ENCODE data around the gene RGS9BP. TPM values are rescaled to one million over a fixed set of nuclear protein-coding genes. Genes with fewer than 3 reads are reported as not detected.
"Not testable (repeated sequence)": the region's sequence is repeated elsewhere in the genome, so short reads cannot be mapped to it uniquely, and the experiment has no call there.

RGS9BP gene
- total RNA-seq, 1 donor from 2014 or later = 0.18 TPM

- Histone ChIP-seq H3K36me3 (ENCODE audit: insufficient read depth, low read length) (no peaks in the 10 kb centered on the region), H3K9ac (ENCODE audit: low read length) (no peak overlapping the region), H3K4me3 (ENCODE audit: insufficient read depth, low read depth, low read length) (no peak overlapping the region), H3K4me2 (ENCODE audit: low read length) (no peak overlapping the region), H4K20me1 (ENCODE audit: insufficient read depth, low read length) (peaks cover 30% of the 10 kb centered on the region), H3K4me1 (ENCODE audit: insufficient read depth, low read length) (peaks cover 2% of the 10 kb centered on the region), H3K27me3 (ENCODE audit: insufficient read depth, low read length) (no peaks in the 10 kb centered on the region), H2AFZ (ENCODE audit: low read depth, low read length) (no peak overlapping the region), H3K27ac (ENCODE audit: low read depth, low read length) (no peak overlapping the region), H3K9me3 (ENCODE audit: insufficient read depth, low read depth, low read length) (no peaks in the 10 kb centered on the region), H3K79me2 (ENCODE audit: insufficient read depth, low read length) (peaks cover 3% of the 10 kb centered on the region)
- Mint-ChIP-seq H3K9me3 (ENCODE audit: unreplicated experiment) (no peaks in the 10 kb centered on the region), H3K36me3 (ENCODE audit: low read depth, unreplicated experiment) (peaks cover 5% of the 10 kb centered on the region), H3K27ac (ENCODE audit: unreplicated experiment) (no peak overlapping the region), H3K4me3 (ENCODE audit: unreplicated experiment) (no peak overlapping the region), H3K27me3 (ENCODE audit: low read depth, unreplicated experiment) (no peaks in the 10 kb centered on the region), H3K4me1 (ENCODE audit: low read depth, unreplicated experiment) (no peaks in the 10 kb centered on the region)
- TF ChIP-seq CTCF (IDR thresholded peaks at IDR 0.05; ENCODE audit: insufficient read depth, low read depth, low read length) = no peak
- no peak for TF ChIP-seq EZH2 (IDR thresholded peaks at IDR 0.05; ENCODE audit: insufficient read depth, low read length)
- no peak for DNase-seq (ENCODE audit: low read depth)
- FAIRE-seq = no peak
Observed at GRCh38 chr19:32653599-32653915, 22.1 kb upstream of the RGS9BP start.

GRCh38 chr19:32656379-32656778, 19.3 kb upstream of the RGS9BP start:
- not testable (repeated sequence) for H3K9me3 Mint-ChIP-seq (ENCODE audit: unreplicated experiment); H3K27ac ChIP-seq (ENCODE audit: low read depth, low read length); H3K27me3 ChIP-seq (ENCODE audit: insufficient read depth, low read length); H3K4me1 Mint-ChIP-seq (ENCODE audit: low read depth, unreplicated experiment); H3K9ac ChIP-seq (ENCODE audit: low read length); H3K36me3 Mint-ChIP-seq (ENCODE audit: low read depth, unreplicated experiment); H3K4me3 ChIP-seq (ENCODE audit: insufficient read depth, low read depth, low read length); H3K4me3 Mint-ChIP-seq (ENCODE audit: unreplicated experiment); H3K27ac Mint-ChIP-seq (ENCODE audit: unreplicated experiment); DNase-seq (ENCODE audit: low read depth); H3K36me3 ChIP-seq (ENCODE audit: insufficient read depth, low read length); H2AFZ ChIP-seq (ENCODE audit: low read depth, low read length); H3K4me2 ChIP-seq (ENCODE audit: low read length); H3K27me3 Mint-ChIP-seq (ENCODE audit: low read depth, unreplicated experiment); H3K4me1 ChIP-seq (ENCODE audit: insufficient read depth, low read length); FAIRE-seq; H3K9me3 ChIP-seq (ENCODE audit: insufficient read depth, low read depth, low read length)
- peaks cover 47% of the 10 kb centered on the region for H4K20me1 ChIP-seq (ENCODE audit: insufficient read depth, low read length)
- H3K79me2 ChIP-seq (ENCODE audit: insufficient read depth, low read length) = peaks cover 29% of the 10 kb centered on the region

GRCh38 chr19:32658075-32658474, 17.6 kb upstream of the RGS9BP start:
- Histone ChIP-seq H3K36me3 (ENCODE audit: insufficient read depth, low read length) (no peaks in the 10 kb centered on the region), H3K27me3 (ENCODE audit: insufficient read depth, low read length) (no peaks in the 10 kb centered on the region), H3K79me2 (ENCODE audit: insufficient read depth, low read length) (peaks cover 41% of the 10 kb centered on the region), H3K4me1 (ENCODE audit: insufficient read depth, low read length) (no peaks in the 10 kb centered on the region), H3K9me3 (ENCODE audit: insufficient read depth, low read depth, low read length) (no peaks in the 10 kb centered on the region), H3K9ac (ENCODE audit: low read length) (no peak overlapping the region), H3K27ac (ENCODE audit: low read depth, low read length) (no peak overlapping the region), H3K4me3 (ENCODE audit: insufficient read depth, low read depth, low read length) (no peak overlapping the region), H4K20me1 (ENCODE audit: insufficient read depth, low read length) (peaks cover 41% of the 10 kb centered on the region), H2AFZ (ENCODE audit: low read depth, low read length) (no peak overlapping the region), H3K4me2 (ENCODE audit: low read length) (no peak overlapping the region)
- no peak for TF ChIP-seq EZH2 (IDR thresholded peaks at IDR 0.05; ENCODE audit: insufficient read depth, low read length)
- TF ChIP-seq CTCF (IDR thresholded peaks at IDR 0.05; ENCODE audit: insufficient read depth, low read depth, low read length) = no peak
- peaks cover 3% of the 10 kb centered on the region for H3K36me3 Mint-ChIP-seq (ENCODE audit: low read depth, unreplicated experiment)
- no peak overlapping the region for H3K27ac Mint-ChIP-seq (ENCODE audit: unreplicated experiment)
- DNase-seq (ENCODE audit: low read depth) (no peak), FAIRE-seq (no peak)
- no peaks in the 10 kb centered on the region for H3K9me3 Mint-ChIP-seq (ENCODE audit: unreplicated experiment)
- H3K4me1 Mint-ChIP-seq (ENCODE audit: low read depth, unreplicated experiment) = no peaks in the 10 kb centered on the region
- H3K27me3 Mint-ChIP-seq (ENCODE audit: low read depth, unreplicated experiment) = no peaks in the 10 kb centered on the region
- no peak overlapping the region for H3K4me3 Mint-ChIP-seq (ENCODE audit: unreplicated experiment)

Data from astrocyte (in vitro differentiated cells and primary cell).